DOHH2 (cell line): Measurements from ENCODE around the gene ISCA2.

Source experiments
- EZH2phosphoT487 ChIP-seq: fragments of 200-600 bp; sonication (generic); IDR thresholded peaks from 2 replicates; pipeline ENCODE4 v1.6.1; 2017; ENCODE audit warnings: borderline replicate concordance, mild to moderate bottlenecking, antibody characterized with exemption, low read length, moderate library complexity, mixed read lengths
- TF ChIP-seq, protein P1 (sequence below): fragments of 200-600 bp; sonication (generic); IDR thresholded peaks from one replicate; pipeline ENCODE4 v1.5.1; 2014; ENCODE audit warnings: antibody characterized with exemption, mild to moderate bottlenecking, low read depth, low read length; ENCODE audit not compliant: poor library complexity, severe bottlenecking

DNA sequence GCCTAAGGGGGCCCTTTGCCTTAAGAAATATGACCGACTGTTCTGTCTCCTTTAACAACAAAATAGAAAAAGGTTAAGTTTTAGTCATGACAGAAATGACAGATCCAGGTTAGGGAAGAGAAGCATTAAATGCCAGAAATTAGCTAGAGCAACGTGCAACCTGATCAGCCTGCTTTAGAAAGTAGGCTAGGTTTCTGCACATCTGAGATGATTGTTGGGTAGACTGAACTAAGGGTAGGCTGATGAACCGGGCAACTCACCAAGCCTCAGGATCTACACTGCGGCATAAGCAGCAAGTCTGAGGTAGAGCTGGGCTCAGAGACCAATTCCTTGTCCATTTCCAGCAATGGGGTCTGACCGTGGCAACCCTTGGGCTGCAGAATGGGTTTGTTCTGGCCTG, 29.9 kb upstream of the ISCA2 start:
- TF ChIP-seq, protein P1, sequence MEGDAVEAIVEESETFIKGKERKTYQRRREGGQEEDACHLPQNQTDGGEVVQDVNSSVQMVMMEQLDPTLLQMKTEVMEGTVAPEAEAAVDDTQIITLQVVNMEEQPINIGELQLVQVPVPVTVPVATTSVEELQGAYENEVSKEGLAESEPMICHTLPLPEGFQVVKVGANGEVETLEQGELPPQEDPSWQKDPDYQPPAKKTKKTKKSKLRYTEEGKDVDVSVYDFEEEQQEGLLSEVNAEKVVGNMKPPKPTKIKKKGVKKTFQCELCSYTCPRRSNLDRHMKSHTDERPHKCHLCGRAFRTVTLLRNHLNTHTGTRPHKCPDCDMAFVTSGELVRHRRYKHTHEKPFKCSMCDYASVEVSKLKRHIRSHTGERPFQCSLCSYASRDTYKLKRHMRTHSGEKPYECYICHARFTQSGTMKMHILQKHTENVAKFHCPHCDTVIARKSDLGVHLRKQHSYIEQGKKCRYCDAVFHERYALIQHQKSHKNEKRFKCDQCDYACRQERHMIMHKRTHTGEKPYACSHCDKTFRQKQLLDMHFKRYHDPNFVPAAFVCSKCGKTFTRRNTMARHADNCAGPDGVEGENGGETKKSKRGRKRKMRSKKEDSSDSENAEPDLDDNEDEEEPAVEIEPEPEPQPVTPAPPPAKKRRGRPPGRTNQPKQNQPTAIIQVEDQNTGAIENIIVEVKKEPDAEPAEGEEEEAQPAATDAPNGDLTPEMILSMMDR = no peak
- no peak for TF ChIP-seq EZH2phosphoT487
